Measurements from ENCODE around the gene CTNNA3. TPM values are rescaled to one million over a fixed set of nuclear protein-coding genes. Genes with fewer than 3 reads are reported as not detected.

The CTNNA3 gene
- total RNA-seq, 1 experiment from 2014 or later = 0.02 TPM

GRCh38 chr10:67011480-67011879 is 684.5 kb downstream of the CTNNA3 start:
- POLR2A ChIA-PET = no interaction called here
- Mint-ChIP-seq H3K9me3 (ENCODE audit: unreplicated experiment) (no peaks in the 10 kb centered on the region), H3K4me1 (ENCODE audit: insufficient read depth, unreplicated experiment) (no peaks in the 10 kb centered on the region), H3K36me3 (ENCODE audit: insufficient read depth, unreplicated experiment) (no peaks in the 10 kb centered on the region), H3K27ac (ENCODE audit: low read depth, unreplicated experiment) (no peak overlapping the region), H3K4me3 (ENCODE audit: unreplicated experiment) (no peak overlapping the region), H3K27me3 (ENCODE audit: insufficient read depth, unreplicated experiment) (peaks cover 11% of the 10 kb centered on the region)
- no peak for DNase-seq (ENCODE audit: unreplicated experiment)
- BruUV-seq (replicated peaks) = no TSS peak
- CTCF ChIA-PET = interaction anchor here (0.6 kb wide), 1 partner anchor 51 kb away, joined by 6 read pairs; no protein-coding TSS in a partner anchor
- intact Hi-C loops (cut with micrococcal nuclease) = no loop called here
- TF ChIP-seq, protein P1, sequence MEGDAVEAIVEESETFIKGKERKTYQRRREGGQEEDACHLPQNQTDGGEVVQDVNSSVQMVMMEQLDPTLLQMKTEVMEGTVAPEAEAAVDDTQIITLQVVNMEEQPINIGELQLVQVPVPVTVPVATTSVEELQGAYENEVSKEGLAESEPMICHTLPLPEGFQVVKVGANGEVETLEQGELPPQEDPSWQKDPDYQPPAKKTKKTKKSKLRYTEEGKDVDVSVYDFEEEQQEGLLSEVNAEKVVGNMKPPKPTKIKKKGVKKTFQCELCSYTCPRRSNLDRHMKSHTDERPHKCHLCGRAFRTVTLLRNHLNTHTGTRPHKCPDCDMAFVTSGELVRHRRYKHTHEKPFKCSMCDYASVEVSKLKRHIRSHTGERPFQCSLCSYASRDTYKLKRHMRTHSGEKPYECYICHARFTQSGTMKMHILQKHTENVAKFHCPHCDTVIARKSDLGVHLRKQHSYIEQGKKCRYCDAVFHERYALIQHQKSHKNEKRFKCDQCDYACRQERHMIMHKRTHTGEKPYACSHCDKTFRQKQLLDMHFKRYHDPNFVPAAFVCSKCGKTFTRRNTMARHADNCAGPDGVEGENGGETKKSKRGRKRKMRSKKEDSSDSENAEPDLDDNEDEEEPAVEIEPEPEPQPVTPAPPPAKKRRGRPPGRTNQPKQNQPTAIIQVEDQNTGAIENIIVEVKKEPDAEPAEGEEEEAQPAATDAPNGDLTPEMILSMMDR (IDR thresholded peaks at IDR 0.05; ENCODE audit: unreplicated experiment) = no peak

DNA sequence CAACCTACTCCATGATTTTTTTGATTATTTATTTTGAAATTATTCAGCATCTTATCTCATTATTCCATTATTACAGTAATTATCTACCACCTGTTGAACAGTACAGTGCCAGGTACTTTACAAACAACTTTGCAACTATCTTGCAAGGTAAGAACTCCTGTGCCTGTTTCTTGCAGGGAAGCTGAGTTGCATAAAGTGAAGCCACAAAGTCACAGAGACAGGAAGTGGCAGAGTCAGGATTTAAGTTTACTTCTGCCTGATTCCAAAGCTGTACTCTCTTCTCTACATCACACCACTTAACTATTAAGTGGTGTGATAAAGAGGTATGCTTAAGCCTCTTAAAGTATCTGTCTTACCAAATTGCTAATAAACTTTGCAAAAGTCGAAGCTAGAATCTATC is 690.0 kb downstream of the CTNNA3 start:
- H3K36me3 Mint-ChIP-seq (ENCODE audit: insufficient read depth, unreplicated experiment) = no peaks in the 10 kb centered on the region
- H3K9me3 Mint-ChIP-seq (ENCODE audit: unreplicated experiment) = no peaks in the 10 kb centered on the region
- peaks cover 11% of the 10 kb centered on the region for H3K27me3 Mint-ChIP-seq (ENCODE audit: insufficient read depth, unreplicated experiment)
- H3K4me3 Mint-ChIP-seq (ENCODE audit: unreplicated experiment) = no peak overlapping the region
- TF ChIP-seq, protein P1 (IDR thresholded peaks at IDR 0.05; ENCODE audit: unreplicated experiment) = no peak
- ChIA-PET POLR2A (interaction anchor here (0.6 kb wide), 1 partner anchor 810 kb away, joined by 3 read pairs; no protein-coding TSS in a partner anchor), CTCF (interaction anchor here (0.7 kb wide), 1 partner anchor 1395 kb away, joined by 4 read pairs; no protein-coding TSS in a partner anchor)
- intact Hi-C loops (cut with micrococcal nuclease) = no loop called here
- peaks cover under 1% of the 10 kb centered on the region for H3K4me1 Mint-ChIP-seq (ENCODE audit: insufficient read depth, unreplicated experiment)
- no peak overlapping the region for H3K27ac Mint-ChIP-seq (ENCODE audit: low read depth, unreplicated experiment)
- no peak for DNase-seq (ENCODE audit: unreplicated experiment)
- BruUV-seq (replicated peaks) = no TSS peak

DNA sequence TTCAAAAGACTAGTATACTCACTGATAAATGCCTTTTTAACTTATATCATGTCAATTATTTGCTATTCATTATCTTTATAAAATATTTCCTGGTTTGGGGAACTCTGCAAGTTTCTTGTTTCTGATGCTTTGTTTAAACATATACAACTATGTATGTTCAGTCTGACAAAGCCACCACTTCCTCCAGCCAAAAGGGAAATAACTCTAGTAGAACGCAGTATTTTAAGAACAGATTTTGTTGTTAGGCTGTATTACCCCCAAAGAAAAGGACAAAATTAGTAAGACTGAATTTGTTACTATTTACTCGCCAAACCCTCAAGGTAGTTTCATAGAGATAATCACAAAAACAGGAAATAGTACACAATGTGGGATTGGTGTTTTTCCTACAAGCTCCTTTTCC is 691.3 kb downstream of the CTNNA3 start:
- TF ChIP-seq, protein P1 (IDR thresholded peaks at IDR 0.05; ENCODE audit: unreplicated experiment) = no peak
- BruUV-seq (replicated peaks) = no TSS peak
- Mint-ChIP-seq H3K36me3 (ENCODE audit: insufficient read depth, unreplicated experiment) (no peaks in the 10 kb centered on the region), H3K4me3 (ENCODE audit: unreplicated experiment) (no peak overlapping the region), H3K27me3 (ENCODE audit: insufficient read depth, unreplicated experiment) (peaks cover 4% of the 10 kb centered on the region), H3K4me1 (ENCODE audit: insufficient read depth, unreplicated experiment) (peaks cover 8% of the 10 kb centered on the region), H3K27ac (ENCODE audit: low read depth, unreplicated experiment) (no peak overlapping the region), H3K9me3 (ENCODE audit: unreplicated experiment) (peaks cover 4% of the 10 kb centered on the region)
- intact Hi-C loops (cut with micrococcal nuclease) = no loop called here
- POLR2A ChIA-PET = no interaction called here
- no peak for DNase-seq (ENCODE audit: unreplicated experiment)
- CTCF ChIA-PET = interaction anchor here (0.7 kb wide), 1 partner anchor 687 kb away, joined by 3 read pairs; no protein-coding TSS in a partner anchor

DNA sequence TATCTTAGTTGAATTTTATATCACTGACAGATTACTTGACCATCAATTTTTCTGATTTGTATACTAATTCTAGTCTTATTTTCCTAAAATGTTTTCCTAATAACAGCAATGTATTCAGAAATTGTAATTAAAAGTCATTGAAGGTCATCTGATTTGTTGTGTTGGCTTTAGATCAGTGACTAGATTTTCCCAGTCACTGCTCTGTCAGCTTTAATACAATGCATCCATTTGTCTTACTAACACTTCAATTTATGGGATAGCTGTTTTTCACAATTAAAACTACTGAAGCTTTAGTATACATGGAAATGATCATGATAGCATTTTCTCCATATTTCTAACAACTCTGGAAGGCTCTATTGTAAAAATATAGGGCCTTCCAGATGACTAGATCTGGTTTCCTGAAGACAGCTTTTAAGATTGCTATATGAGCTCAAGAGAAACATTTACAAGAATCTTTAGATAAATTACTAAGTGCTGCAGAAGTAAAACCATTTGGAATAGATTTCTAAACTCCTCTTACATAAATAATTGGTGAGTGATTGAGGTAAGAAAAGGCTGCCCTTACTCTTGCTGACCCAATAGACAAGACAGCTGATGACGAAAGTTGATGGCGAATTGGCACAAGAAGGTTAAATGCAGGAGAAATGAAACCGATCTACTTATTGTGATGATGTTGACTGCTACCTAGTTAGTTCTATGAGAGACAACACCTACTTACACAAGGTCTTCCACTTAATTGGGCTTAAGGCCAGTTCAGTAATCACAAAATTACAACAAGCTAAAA is 696.0 kb downstream of the CTNNA3 start:
- no peak overlapping the region for H3K27ac Mint-ChIP-seq (ENCODE audit: low read depth, unreplicated experiment)
- TF ChIP-seq, protein P1 (IDR thresholded peaks at IDR 0.05; ENCODE audit: unreplicated experiment) = no peak
- peaks cover 8% of the 10 kb centered on the region for H3K27me3 Mint-ChIP-seq (ENCODE audit: insufficient read depth, unreplicated experiment)
- intact Hi-C loops (cut with micrococcal nuclease) = no loop called here
- no peak for DNase-seq (ENCODE audit: unreplicated experiment)
- BruUV-seq (replicated peaks) = no TSS peak
- no peaks in the 10 kb centered on the region for H3K36me3 Mint-ChIP-seq (ENCODE audit: insufficient read depth, unreplicated experiment)
- H3K9me3 Mint-ChIP-seq (ENCODE audit: unreplicated experiment) = peaks cover 4% of the 10 kb centered on the region
- ChIA-PET POLR2A (interaction anchor here (1.0 kb wide), 1 partner anchor 12 kb away, joined by 5 read pairs; no protein-coding TSS in a partner anchor), CTCF (no interaction called here)
- H3K4me3 Mint-ChIP-seq (ENCODE audit: unreplicated experiment) = no peak overlapping the region
- peaks cover 8% of the 10 kb centered on the region for H3K4me1 Mint-ChIP-seq (ENCODE audit: insufficient read depth, unreplicated experiment)
